ENCODE data around the gene MRPS33. TPM values are rescaled to one million over a fixed set of nuclear protein-coding genes. Genes with fewer than 3 reads are reported as not detected.

MRPS33 gene
- polyA plus RNA-seq, 1 experiment = 30.6 TPM

DNA sequence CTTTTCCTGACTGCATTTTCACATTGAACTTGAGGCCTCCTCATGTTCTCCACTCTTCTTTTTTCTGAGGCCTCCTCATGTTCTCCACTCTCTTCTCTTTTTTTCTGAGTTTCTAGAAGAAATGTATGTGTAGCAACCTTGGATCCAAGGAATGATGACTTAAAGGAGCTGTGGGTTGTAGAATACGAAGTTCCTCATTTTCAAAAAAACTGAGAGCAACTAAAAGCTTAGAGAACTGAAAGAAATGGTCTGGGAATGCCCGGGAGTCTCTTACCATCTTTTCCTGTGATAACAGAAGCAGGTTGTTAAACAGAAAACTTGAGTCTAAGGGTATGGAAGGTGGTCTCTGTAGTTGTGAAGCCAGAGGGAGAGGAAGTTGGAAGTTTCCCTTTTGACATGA, 32.8 kb downstream of the MRPS33 start:
- Histone ChIP-seq H3K4me3 (ENCODE audit: low read depth, low read length) (no peak overlapping the region), H3K36me3 (ENCODE audit: control insufficient read depth, insufficient read depth, low read length) (no peaks in the 10 kb centered on the region), H3K27me3 (ENCODE audit: control insufficient read depth, insufficient read depth, low read length) (no peaks in the 10 kb centered on the region)
- DNase-seq (ENCODE audit: low read depth) = no peak
- ChIA-PET POLR2A (no interaction called here), CTCF (interaction anchor here (2.6 kb wide), 1 partner anchor 171 kb away, joined by 12 read pairs; no protein-coding TSS in a partner anchor)
- TF ChIP-seq, protein P1, sequence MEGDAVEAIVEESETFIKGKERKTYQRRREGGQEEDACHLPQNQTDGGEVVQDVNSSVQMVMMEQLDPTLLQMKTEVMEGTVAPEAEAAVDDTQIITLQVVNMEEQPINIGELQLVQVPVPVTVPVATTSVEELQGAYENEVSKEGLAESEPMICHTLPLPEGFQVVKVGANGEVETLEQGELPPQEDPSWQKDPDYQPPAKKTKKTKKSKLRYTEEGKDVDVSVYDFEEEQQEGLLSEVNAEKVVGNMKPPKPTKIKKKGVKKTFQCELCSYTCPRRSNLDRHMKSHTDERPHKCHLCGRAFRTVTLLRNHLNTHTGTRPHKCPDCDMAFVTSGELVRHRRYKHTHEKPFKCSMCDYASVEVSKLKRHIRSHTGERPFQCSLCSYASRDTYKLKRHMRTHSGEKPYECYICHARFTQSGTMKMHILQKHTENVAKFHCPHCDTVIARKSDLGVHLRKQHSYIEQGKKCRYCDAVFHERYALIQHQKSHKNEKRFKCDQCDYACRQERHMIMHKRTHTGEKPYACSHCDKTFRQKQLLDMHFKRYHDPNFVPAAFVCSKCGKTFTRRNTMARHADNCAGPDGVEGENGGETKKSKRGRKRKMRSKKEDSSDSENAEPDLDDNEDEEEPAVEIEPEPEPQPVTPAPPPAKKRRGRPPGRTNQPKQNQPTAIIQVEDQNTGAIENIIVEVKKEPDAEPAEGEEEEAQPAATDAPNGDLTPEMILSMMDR (IDR thresholded peaks at IDR 0.05; ENCODE audit: insufficient read depth, low read depth, low read length) = no peak

DNA sequence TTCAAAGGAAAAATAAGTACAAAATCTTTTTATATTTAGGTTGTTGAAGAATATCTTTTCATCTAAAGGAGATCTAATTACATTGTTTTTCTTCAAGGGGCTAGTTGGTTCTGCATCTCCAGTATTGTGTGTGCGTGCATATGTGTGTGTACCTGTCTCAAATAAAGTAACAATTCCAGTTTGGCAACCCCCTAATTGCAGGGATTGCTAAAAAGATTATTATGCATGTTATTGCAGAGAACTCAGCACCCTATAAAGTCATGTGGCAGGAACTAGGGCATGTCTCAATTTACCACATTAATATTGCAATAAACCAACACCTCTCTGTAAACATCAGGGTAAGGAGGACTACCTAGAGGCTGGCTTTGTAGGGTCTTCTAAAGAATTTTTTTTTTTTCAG, 37.0 kb downstream of the MRPS33 start:
- CTCF ChIA-PET = no interaction called here

DNA sequence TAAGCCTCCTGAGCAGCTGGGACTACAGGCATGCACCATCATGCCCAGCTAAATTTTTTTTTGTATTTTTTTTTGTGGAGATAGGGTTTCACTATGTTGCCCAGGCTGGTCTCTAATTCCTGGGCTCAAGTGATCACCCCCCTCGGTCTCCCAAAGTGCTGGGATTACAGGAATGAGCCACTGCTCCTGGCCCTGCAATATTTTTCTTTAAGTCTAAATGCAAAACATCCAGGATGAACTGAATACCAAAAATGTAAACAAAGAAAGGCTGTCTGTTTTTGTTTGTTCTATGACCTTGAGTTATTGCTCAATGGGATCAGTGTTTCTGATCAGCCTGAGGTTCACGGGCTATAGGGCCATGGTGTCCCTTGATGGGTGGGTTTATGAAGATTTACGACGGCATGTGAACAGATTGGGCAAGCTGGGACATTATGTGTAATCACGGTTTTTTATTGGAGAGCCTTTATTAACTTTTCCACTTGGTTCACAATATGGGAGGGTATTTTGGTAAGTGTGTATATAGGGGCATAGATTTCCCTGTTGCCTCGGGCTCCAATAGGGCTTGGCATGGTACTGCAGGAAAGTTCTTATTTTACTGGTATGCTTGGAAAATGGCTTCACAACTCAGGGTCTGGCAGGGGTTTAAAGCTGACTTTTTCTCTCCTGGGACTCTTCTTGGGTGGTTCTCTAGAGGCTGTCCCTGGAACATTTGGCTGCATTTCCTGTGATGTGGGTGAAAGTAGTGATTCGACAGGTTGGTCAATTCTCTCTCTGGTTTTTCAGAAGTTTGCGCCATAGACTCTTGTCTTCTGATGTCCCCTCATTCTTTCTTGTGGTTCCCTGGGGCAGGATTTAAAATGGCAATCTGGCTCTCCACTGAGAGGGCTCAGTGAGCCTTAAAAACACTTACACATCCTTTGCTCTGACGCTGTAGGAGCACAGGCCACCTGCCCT, 41.6 kb downstream of the MRPS33 start:
- H3K4me3 ChIP-seq (ENCODE audit: low read depth, low read length) = no peak overlapping the region
- TF ChIP-seq, protein P1 (IDR thresholded peaks at IDR 0.05; ENCODE audit: insufficient read depth, low read depth, low read length) = no peak
- ChIA-PET POLR2A (no interaction called here), CTCF (no interaction called here)
- no peaks in the 10 kb centered on the region for H3K27me3 ChIP-seq (ENCODE audit: control insufficient read depth, insufficient read depth, low read length)
- H3K36me3 ChIP-seq (ENCODE audit: control insufficient read depth, insufficient read depth, low read length) = no peaks in the 10 kb centered on the region
- no peak for DNase-seq (ENCODE audit: low read depth)

More for the DNA sequence above, 37.0 kb downstream of the MRPS33 start:
- POLR2A ChIA-PET = no interaction called here
- Histone ChIP-seq H3K4me3 (ENCODE audit: low read depth, low read length) (no peak overlapping the region), H3K27me3 (ENCODE audit: control insufficient read depth, insufficient read depth, low read length) (no peaks in the 10 kb centered on the region), H3K36me3 (ENCODE audit: control insufficient read depth, insufficient read depth, low read length) (no peaks in the 10 kb centered on the region)
- no peak for DNase-seq (ENCODE audit: low read depth)
- TF ChIP-seq, protein P1 (IDR thresholded peaks at IDR 0.05; ENCODE audit: insufficient read depth, low read depth, low read length) = no peak

DNA sequence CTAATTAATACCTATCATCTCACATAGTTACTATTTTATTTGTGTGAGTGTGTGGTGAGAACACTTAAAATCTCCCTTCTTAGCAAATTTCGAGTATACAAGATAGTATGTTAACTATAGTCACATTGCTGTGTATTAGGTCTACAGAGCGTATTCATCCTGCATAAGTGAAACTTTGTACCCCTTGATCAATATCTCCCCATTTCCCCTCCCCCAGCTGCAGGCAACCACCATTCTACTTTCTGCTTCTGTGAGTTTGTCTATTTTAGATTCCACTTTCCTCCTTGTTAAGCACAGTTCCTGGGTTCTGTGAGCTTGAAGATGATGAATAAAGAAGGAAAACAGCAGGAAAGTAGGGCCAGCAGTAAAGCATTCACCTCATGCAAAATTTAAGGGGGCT, 42.4 kb downstream of the MRPS33 start:
- POLR2A ChIA-PET = no interaction called here
- Histone ChIP-seq H3K4me3 (ENCODE audit: low read depth, low read length) (no peak overlapping the region), H3K36me3 (ENCODE audit: control insufficient read depth, insufficient read depth, low read length) (no peaks in the 10 kb centered on the region), H3K27me3 (ENCODE audit: control insufficient read depth, insufficient read depth, low read length) (no peaks in the 10 kb centered on the region; the same call in 1 of the 2 replicates)
- CTCF ChIA-PET = no interaction called here
- TF ChIP-seq, protein P1 (IDR thresholded peaks at IDR 0.05; ENCODE audit: insufficient read depth, low read depth, low read length) = no peak
- no peak for DNase-seq (ENCODE audit: low read depth)

DNA sequence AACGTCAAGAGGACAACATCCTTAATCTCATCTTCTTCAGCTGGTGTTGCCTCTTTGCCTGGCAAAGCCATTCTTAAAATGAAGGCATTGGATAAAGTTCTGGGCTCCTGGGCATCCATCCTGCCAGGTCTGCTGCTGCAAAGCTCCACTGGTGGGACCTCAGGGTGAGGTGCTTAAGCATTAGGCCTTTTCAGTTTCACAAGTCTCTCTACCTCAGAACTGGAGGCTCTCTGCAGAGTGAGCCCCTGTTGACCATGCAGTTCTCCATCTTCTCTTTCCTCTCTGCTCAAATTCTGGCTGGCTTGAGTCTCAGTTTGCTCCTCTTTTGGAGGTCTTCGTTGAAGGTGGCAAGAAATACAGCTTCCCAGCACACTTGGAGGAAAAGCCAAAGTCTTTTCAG, 47.3 kb downstream of the MRPS33 start:
- TF ChIP-seq, protein P1 (IDR thresholded peaks at IDR 0.05; ENCODE audit: insufficient read depth, low read depth, low read length) = no peak
- no peak overlapping the region for H3K4me3 ChIP-seq (ENCODE audit: low read depth, low read length)
- H3K27me3 ChIP-seq (ENCODE audit: control insufficient read depth, insufficient read depth, low read length) = no peaks in the 10 kb centered on the region; the same call in 1 of the 2 replicates
- DNase-seq (ENCODE audit: low read depth) = no peak
- H3K36me3 ChIP-seq (ENCODE audit: control insufficient read depth, insufficient read depth, low read length) = no peaks in the 10 kb centered on the region
- CTCF ChIA-PET = no interaction called here
- POLR2A ChIA-PET = no interaction called here

All from BJ (cell line).